Measurements from ENCODE around the gene PHACTR1.
"Not testable (repeated sequence)": the region's sequence is repeated elsewhere in the genome, so short reads cannot be mapped to it uniquely, and the experiment has no call there.

PHACTR1 gene

GRCh38 chr6:13315896-13316295 lies 599.3 kb downstream of the PHACTR1 start:
- Histone ChIP-seq H2BK12ac (ENCODE audit: low read length) (no peak overlapping the region), H3K4me1 (ENCODE audit: control insufficient read depth in 2 of 2, insufficient read depth in 1 of 2, low read depth in 1 of 2, low read length in 2 of 2) (no peaks in the 10 kb centered on the region), H4K8ac (ENCODE audit: low read depth, low read length) (no peak overlapping the region), H3K36me3 (replicated peaks in 1 of 2; ENCODE audit: control insufficient read depth in 2 of 2, insufficient read depth in 2 of 2, low read length in 2 of 2) (peaks cover 36 to 97% of the 10 kb centered on the region in 2 donors), H2BK120ac (ENCODE audit: low read depth, low read length) (no peak overlapping the region), H2BK5ac (ENCODE audit: low read length) (no peak overlapping the region), H3K9me3 (replicated peaks in 1 of 2; ENCODE audit: control insufficient read depth in 2 of 2, insufficient read depth in 1 of 2, low read depth in 1 of 2, low read length in 2 of 2) (no peaks in the 10 kb centered on the region), H3K14ac (ENCODE audit: low read length) (no peak overlapping the region), H3K27ac (replicated peaks; ENCODE audit: low read length) (no peak overlapping the region), H3K27me3 (ENCODE audit: control insufficient read depth in 3 of 3, insufficient read depth in 3 of 3, low read depth in 1 of 3, low read length in 3 of 3) (no peaks in the 10 kb centered on the region), H3K23ac (ENCODE audit: low read depth, low read length, poor library complexity) (no peak overlapping the region), H3K79me1 (ENCODE audit: low read depth, low read length) (no peaks in the 10 kb centered on the region), H3K4me2 (ENCODE audit: insufficient read depth, low read length, poor library complexity, severe bottlenecking) (no peak overlapping the region), H3K4ac (ENCODE audit: low read length) (no peak overlapping the region), H2BK15ac (ENCODE audit: low read length) (no peak overlapping the region), H3K4me3 (ENCODE audit: low read length in 2 of 2) (no peak overlapping the region), H3K18ac (ENCODE audit: low read length) (no peak overlapping the region), H2AK5ac (ENCODE audit: low read depth, low read length) (no peak overlapping the region), H3K9ac (ENCODE audit: low read depth, low read length, poor library complexity) (no peak overlapping the region), H4K91ac (ENCODE audit: low read depth, low read length, poor library complexity) (no peak overlapping the region), H2AFZ (ENCODE audit: low read length) (no peak overlapping the region)
- no CpG with 5 or more reads among the region's 5 CpGs for whole genome bisulfite sequencing, 2 donors (ENCODE audit: extremely low coverage in 2 of 2, insufficient read length in 2 of 2, insufficient replicate concordance in 1 of 2)
- DNase-seq (ENCODE audit: low spot score) = no peak

- Histone ChIP-seq H3K9ac (ENCODE audit: low read depth, low read length, poor library complexity) (no peak overlapping the region), H3K4me2 (ENCODE audit: insufficient read depth, low read length, poor library complexity, severe bottlenecking) (no peak overlapping the region), H2BK120ac (ENCODE audit: low read depth, low read length) (no peak overlapping the region), H2BK5ac (ENCODE audit: low read length) (no peak overlapping the region), H2AFZ (ENCODE audit: low read length) (no peak overlapping the region), H3K27me3 (ENCODE audit: control insufficient read depth in 3 of 3, insufficient read depth in 3 of 3, low read depth in 1 of 3, low read length in 3 of 3) (no peaks in the 10 kb centered on the region), H3K23ac (ENCODE audit: low read depth, low read length, poor library complexity) (no peak overlapping the region), H3K9me3 (replicated peaks in 1 of 2; ENCODE audit: control insufficient read depth in 2 of 2, insufficient read depth in 1 of 2, low read depth in 1 of 2, low read length in 2 of 2) (no peaks in the 10 kb centered on the region), H3K4ac (ENCODE audit: low read length) (no peak overlapping the region), H3K4me3 (ENCODE audit: low read length in 2 of 2) (no peak overlapping the region), H3K27ac (replicated peaks; ENCODE audit: low read length) (no peak overlapping the region), H3K14ac (ENCODE audit: low read length) (no peak overlapping the region), H4K91ac (ENCODE audit: low read depth, low read length, poor library complexity) (no peak overlapping the region), H3K18ac (ENCODE audit: low read length) (no peak overlapping the region), H3K36me3 (replicated peaks in 1 of 2; ENCODE audit: control insufficient read depth in 2 of 2, insufficient read depth in 2 of 2, low read length in 2 of 2) (peaks cover 37 to 98% of the 10 kb centered on the region in 2 donors), H3K4me1 (ENCODE audit: control insufficient read depth in 2 of 2, insufficient read depth in 1 of 2, low read depth in 1 of 2, low read length in 2 of 2) (no peaks in the 10 kb centered on the region), H2BK12ac (ENCODE audit: low read length) (no peak overlapping the region), H2BK15ac (ENCODE audit: low read length) (no peak overlapping the region), H2AK5ac (ENCODE audit: low read depth, low read length) (no peak overlapping the region), H4K8ac (ENCODE audit: low read depth, low read length) (no peak overlapping the region), H3K79me1 (ENCODE audit: low read depth, low read length) (no peaks in the 10 kb centered on the region)
- no peak for DNase-seq (ENCODE audit: low spot score)
- no CpG with 5 or more reads among the region's 2 CpGs for WGBS, 2 donors (ENCODE audit: extremely low coverage in 2 of 2, insufficient read length in 2 of 2, insufficient replicate concordance in 1 of 2)
These were observed 602.3 kb downstream of the PHACTR1 start for GRCh38 chr6:13318821-13319220.

GRCh38 chr6:13319891-13320564 lies 603.5 kb downstream of the PHACTR1 start:
- Histone ChIP-seq H3K14ac (ENCODE audit: low read length) (no peak overlapping the region), H2AK5ac (ENCODE audit: low read depth, low read length) (no peak overlapping the region), H3K36me3 (replicated peaks in 1 of 2; ENCODE audit: control insufficient read depth in 2 of 2, insufficient read depth in 2 of 2, low read length in 2 of 2) (peaks cover 39 to 98% of the 10 kb centered on the region in 2 donors), H4K91ac (ENCODE audit: low read depth, low read length, poor library complexity) (no peak overlapping the region), H3K27ac (replicated peaks; ENCODE audit: low read length) (no peak overlapping the region), H3K4me1 (ENCODE audit: control insufficient read depth in 2 of 2, insufficient read depth in 1 of 2, low read depth in 1 of 2, low read length in 2 of 2) (no peaks in the 10 kb centered on the region), H2AFZ (ENCODE audit: low read length) (no peak overlapping the region), H3K9me3 (replicated peaks in 1 of 2; ENCODE audit: control insufficient read depth in 2 of 2, insufficient read depth in 1 of 2, low read depth in 1 of 2, low read length in 2 of 2) (no peaks in the 10 kb centered on the region), H3K9ac (ENCODE audit: low read depth, low read length, poor library complexity) (no peak overlapping the region), H4K8ac (ENCODE audit: low read depth, low read length) (no peak overlapping the region), H3K23ac (ENCODE audit: low read depth, low read length, poor library complexity) (no peak overlapping the region), H3K27me3 (ENCODE audit: control insufficient read depth in 3 of 3, insufficient read depth in 3 of 3, low read depth in 1 of 3, low read length in 3 of 3) (no peaks in the 10 kb centered on the region), H3K4me3 (ENCODE audit: low read length in 2 of 2) (no peak overlapping the region), H3K4me2 (ENCODE audit: insufficient read depth, low read length, poor library complexity, severe bottlenecking) (no peak overlapping the region), H2BK12ac (ENCODE audit: low read length) (no peak overlapping the region), H3K18ac (ENCODE audit: low read length) (no peak overlapping the region), H3K79me1 (ENCODE audit: low read depth, low read length) (no peaks in the 10 kb centered on the region), H2BK120ac (ENCODE audit: low read depth, low read length) (no peak overlapping the region), H2BK5ac (ENCODE audit: low read length) (no peak overlapping the region), H3K4ac (ENCODE audit: low read length) (no peak overlapping the region), H2BK15ac (ENCODE audit: low read length) (no peak overlapping the region)
- DNase-seq (ENCODE audit: low spot score) = no peak
- no CpG with 5 or more reads among the region's 5 CpGs for WGBS, 2 donors (ENCODE audit: extremely low coverage in 2 of 2, insufficient read length in 2 of 2, insufficient replicate concordance in 1 of 2)

GRCh38 chr6:13326031-13326586 lies 609.5 kb downstream of the PHACTR1 start:
- not testable (repeated sequence) for H3K27ac ChIP-seq (replicated peaks; ENCODE audit: low read length); H2BK120ac ChIP-seq (ENCODE audit: low read depth, low read length); H3K4me3 ChIP-seq (ENCODE audit: low read length in 2 of 2); H3K18ac ChIP-seq (ENCODE audit: low read length); H2AK5ac ChIP-seq (ENCODE audit: low read depth, low read length); H4K91ac ChIP-seq (ENCODE audit: low read depth, low read length, poor library complexity); H2BK12ac ChIP-seq (ENCODE audit: low read length); H2BK15ac ChIP-seq (ENCODE audit: low read length); H3K79me1 ChIP-seq (ENCODE audit: low read depth, low read length); H3K9me3 ChIP-seq (replicated peaks in 1 of 2; ENCODE audit: control insufficient read depth in 2 of 2, insufficient read depth in 1 of 2, low read depth in 1 of 2, low read length in 2 of 2); H4K8ac ChIP-seq (ENCODE audit: low read depth, low read length); H3K9ac ChIP-seq (ENCODE audit: low read depth, low read length, poor library complexity); H2AFZ ChIP-seq (ENCODE audit: low read length); H3K27me3 ChIP-seq (ENCODE audit: control insufficient read depth in 3 of 3, insufficient read depth in 3 of 3, low read depth in 1 of 3, low read length in 3 of 3); H3K14ac ChIP-seq (ENCODE audit: low read length); H3K4ac ChIP-seq (ENCODE audit: low read length); H3K23ac ChIP-seq (ENCODE audit: low read depth, low read length, poor library complexity); DNase-seq (ENCODE audit: low spot score); H2BK5ac ChIP-seq (ENCODE audit: low read length); H3K4me2 ChIP-seq (ENCODE audit: insufficient read depth, low read length, poor library complexity, severe bottlenecking); H3K4me1 ChIP-seq (ENCODE audit: control insufficient read depth in 2 of 2, insufficient read depth in 1 of 2, low read depth in 1 of 2, low read length in 2 of 2)
- WGBS, 2 donors (ENCODE audit: extremely low coverage in 2 of 2, insufficient read length in 2 of 2, insufficient replicate concordance in 1 of 2) = no CpG with 5 or more reads among the region's 3 CpGs
- H3K36me3 ChIP-seq (replicated peaks in 1 of 2; ENCODE audit: control insufficient read depth in 2 of 2, insufficient read depth in 2 of 2, low read length in 2 of 2) = peaks cover 8 to 53% of the 10 kb centered on the region in 2 donors
